T1000 (cell line): Measurements from ENCODE around the gene USP35.

Source experiments
- DNase-seq: peaks from one replicate; lab custom pipeline; 2025; ENCODE audit warnings: mixed read lengths; lab: John Stamatoyannopoulos, UW

The USP35 gene

GRCh38 chr11:78196661-78197091, 8.0 kb downstream of the USP35 start:
- no peak for DNase-seq

- DNase-seq: no peak
These were observed 9.1 kb downstream of the USP35 start for GRCh38 chr11:78197816-78198215.

- DNase-seq: no peak
These were observed 10.4 kb downstream of the USP35 start for GRCh38 chr11:78199015-78199652.

- DNase-seq: no peak
These were observed 10.9 kb downstream of the USP35 start for GRCh38 chr11:78199653-78200015.

DNA sequence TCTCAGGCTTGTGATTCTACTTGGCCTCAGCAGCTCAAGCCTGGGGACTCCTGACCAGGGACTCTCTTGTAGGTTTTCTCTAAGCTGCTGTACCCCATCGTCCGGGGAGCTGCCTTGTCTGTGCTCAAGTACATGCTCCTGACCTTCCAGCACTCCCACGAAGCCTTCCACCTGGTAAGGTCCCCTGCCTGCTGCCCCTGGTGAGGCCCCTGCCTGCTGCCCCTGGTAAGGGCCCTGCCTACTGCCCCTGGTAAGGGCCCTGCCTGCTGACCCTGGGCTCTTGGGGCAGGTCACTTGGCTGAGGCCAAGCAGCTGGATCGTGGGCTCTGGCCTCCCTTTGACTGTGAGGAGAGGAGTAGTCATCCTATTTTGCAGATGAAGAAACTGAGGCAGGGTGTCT, 11.3 kb downstream of the USP35 start:
- no peak for DNase-seq

DNA sequence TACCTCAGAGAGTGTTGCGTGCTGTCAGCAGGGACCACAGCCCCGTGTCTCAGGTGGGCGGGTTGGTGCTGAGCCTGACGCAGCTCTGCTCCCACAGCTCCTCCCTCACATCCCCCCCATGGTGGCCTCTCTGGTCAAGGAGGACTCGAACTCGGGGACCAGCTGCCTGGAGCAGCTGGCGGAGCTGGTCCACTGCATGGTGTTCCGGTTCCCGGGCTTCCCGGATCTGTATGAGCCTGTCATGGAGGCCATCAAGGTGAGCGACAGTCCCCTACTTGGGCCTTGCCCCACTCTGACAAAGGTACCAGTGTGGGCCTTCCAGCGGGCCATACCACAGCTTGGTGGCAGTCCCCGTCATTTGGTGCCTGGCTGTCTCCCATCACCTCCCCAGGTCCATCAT, 11.8 kb downstream of the USP35 start:
- no peak for DNase-seq

DNA sequence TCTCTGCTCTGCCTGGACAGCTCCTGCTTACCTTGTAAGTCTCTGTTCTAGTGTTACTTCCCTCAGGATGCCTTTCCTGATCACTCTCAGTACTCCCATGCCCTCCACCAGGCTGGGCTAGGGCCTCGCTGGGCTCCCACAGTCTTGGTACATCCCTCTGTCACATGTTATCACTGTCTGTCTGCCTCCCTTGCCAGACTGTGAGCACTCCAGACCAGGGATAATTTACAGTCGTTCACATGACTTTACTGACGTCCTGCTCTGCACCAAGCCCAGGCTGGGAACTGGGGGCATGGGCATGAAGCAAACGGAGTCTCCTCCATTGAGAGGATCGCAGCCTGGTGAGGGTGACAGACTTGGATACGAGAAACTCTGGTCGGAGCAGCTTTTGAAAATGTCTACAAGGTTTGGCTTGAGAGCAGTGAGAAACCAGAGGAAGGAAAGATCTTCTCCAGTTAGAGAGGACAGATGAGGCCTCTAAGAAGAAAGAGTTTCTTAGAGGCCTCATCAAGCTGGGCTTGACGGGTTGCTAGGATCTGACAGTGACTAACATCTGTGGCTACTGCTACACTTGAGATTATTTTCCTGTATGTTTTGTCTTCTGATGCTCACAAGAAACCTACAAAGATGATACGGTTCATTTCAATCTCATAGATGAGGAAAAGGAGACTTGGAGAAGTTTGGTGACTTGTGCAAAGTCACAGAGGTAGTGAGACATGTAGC, 12.5 kb downstream of the USP35 start:
- DNase-seq: no peak

DNA sequence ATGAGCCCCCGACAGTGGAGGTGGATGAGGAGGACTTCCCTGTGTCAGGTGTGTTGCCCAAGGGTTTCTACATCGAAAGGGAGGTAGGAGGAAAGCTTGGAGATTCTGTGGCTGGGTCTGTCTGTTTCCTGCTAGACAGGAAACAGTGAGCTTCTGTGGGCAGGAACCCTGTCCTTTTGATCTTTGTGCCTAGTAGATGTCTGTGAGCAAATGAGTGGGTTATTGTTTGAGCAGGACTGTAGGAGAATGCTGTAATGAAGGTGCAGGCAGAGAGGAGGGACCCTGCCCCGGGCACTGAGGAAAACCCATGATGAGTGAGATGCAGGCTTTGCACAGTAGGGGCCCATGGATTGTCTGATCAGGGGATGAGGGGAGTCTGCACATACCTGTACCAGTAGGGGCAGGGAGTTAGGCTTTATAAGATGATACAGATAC, 14.0 kb downstream of the USP35 start:
- DNase-seq: no peak

- DNase-seq: no peak
These were observed 14.5 kb downstream of the USP35 start for GRCh38 chr11:78203184-78203583.

DNA sequence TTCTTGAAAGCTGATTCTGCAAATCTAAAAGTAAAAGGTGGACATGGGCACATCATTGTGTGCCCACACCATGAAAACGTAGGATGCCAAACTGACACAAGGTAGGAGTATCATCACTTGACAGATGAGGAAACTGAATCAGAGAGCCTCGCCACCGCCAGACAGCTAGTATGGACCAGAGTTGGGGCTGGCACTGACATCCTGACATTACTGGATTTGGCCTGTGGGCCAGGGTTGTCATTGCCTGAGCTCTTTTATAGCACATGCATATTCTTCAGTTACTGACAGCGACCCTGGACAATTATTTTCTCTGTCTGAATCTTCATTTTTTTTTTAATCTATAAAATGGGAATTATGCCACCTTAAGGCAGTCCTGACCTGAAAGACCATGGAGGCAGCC, 16.5 kb downstream of the USP35 start:
- no peak for DNase-seq

- no peak for DNase-seq
These were observed 17.0 kb downstream of the USP35 start for GRCh38 chr11:78205691-78206090.

- DNase-seq: no peak
These were observed 19.0 kb downstream of the USP35 start for GRCh38 chr11:78207532-78208256.

DNA sequence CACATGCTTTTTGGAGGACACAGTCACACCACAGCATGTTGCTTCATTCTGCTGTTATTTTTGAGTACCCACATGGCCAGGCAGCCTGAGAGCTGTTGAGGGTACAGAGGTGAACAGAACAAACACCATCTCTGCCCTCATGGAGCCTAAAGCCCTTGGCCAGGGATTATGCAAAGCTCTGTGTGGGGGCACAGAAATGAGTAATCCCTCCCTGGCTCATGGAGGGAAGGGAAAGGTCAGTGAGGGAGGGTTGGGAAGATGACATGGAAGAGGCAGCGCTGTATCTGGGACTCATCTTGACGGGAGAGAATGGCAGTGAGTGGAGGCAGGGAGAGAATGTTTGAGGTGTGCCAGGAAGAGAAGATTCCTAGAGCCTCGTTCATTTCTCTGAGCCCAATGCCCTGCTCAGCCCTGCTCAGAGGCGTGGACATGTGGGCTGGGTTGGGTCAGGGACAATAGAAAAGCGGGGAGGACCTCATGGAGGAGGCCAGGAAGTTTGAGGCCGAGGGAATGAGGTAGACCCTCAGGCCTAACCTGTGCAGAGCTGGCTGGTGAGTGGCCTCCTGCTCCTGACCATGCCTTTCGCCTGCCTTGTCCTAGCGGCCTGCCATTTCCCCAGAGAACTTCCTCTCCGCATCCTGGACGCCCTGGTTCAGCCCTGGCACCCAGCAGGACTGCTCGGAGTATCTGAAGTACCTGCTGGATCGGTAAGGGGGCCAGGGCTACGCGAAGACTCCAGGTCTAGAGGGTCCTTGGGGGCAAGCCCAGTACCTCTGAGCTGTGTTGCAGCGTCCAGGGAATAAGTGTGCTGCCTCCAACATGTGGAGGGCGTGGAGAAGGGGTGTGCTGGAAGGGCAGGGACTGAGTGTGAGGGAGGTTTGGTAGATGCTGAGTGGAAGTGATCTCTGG, 19.8 kb downstream of the USP35 start:
- no peak for DNase-seq

DNA sequence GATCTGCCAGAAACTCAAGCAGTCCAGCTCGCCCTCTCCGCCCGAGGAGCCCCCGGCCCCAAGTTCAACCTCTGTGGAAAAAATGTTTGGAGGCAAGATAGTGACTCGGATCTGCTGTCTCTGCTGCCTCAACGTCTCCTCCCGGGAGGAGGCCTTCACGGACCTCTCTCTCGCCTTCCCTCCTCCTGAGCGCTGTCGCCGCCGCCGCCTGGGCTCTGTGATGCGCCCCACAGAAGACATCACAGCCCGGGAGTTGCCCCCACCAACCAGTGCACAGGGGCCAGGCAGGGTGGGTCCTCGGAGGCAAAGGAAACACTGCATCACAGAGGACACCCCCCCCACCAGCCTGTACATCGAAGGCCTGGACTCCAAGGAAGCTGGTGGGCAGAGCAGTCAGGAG, 20.8 kb downstream of the USP35 start:
- DNase-seq: no peak

DNA sequence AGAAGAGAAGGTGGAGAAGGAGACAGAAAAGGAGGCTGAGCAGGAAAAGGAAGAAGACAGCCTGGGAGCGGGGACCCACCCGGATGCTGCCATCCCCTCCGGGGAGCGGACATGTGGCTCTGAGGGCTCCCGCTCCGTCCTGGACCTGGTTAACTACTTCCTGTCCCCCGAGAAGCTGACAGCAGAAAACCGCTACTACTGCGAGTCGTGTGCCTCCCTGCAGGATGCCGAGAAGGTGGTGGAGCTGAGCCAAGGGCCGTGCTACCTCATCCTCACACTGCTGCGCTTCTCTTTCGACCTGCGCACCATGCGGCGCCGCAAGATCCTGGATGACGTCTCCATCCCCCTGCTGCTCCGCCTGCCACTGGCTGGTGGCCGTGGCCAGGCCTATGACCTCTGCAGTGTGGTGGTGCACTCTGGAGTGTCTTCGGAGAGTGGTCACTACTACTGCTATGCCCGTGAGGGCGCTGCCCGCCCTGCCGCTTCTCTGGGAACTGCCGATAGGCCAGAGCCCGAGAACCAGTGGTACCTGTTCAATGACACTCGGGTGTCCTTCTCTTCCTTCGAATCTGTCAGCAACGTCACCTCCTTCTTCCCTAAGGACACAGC, 21.4 kb downstream of the USP35 start:
- no peak for DNase-seq

- DNase-seq: no peak
These were observed 22.8 kb downstream of the USP35 start for GRCh38 chr11:78211565-78211964.

- no peak for DNase-seq
These were observed 24.1 kb downstream of the USP35 start for GRCh38 chr11:78212586-78213371.

- DNase-seq: no peak
These were observed 25.0 kb downstream of the USP35 start for GRCh38 chr11:78213526-78214330.

GRCh38 chr11:78214331-78215194, 25.8 kb downstream of the USP35 start:
- no peak for DNase-seq
